GM12801 (cell line): ENCODE results near the gene FUT8.

Experiments used
- TF ChIP-seq, protein P1 (sequence below): IDR thresholded peaks from one replicate; pipeline ENCODE4 v1.5.1; 2011; ENCODE audit warnings: control low read depth; ENCODE audit not compliant: insufficient read length; ENCODE audit errors: extremely low read depth

Gene FUT8

DNA sequence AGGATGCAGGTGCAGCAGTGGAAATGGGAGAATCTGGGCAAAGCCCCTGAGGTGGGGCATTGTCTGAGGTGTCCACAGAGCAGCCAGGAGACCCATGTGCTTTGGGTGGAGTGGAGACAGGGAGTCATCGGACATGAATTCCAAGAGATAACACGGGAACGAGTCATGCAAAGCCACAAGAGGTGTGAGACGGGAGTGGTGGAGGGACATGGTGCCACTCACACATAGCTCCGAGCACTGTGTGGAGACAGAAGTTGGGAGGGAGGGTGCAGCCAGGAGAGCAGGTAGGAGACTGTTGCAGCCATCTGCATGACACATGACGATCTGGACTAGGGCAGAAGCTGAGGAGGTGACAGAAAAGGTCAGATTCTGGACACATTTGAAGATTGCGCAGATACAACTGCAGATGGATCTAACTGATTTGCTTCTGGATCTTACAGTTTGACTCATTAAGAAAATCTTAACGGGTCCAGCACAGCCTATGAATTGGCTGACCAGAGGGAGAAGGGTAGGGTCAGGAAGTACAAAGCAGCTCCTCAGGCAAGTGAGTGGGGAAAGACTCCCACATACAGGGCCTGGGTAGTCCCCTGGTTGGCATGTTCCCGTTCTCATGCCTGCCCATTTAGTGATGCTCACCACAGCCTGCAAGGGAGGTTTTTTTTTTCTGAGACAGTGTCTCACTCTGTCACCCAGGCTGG, 379.8 kb downstream of the FUT8 start:
- TF ChIP-seq, protein P1, sequence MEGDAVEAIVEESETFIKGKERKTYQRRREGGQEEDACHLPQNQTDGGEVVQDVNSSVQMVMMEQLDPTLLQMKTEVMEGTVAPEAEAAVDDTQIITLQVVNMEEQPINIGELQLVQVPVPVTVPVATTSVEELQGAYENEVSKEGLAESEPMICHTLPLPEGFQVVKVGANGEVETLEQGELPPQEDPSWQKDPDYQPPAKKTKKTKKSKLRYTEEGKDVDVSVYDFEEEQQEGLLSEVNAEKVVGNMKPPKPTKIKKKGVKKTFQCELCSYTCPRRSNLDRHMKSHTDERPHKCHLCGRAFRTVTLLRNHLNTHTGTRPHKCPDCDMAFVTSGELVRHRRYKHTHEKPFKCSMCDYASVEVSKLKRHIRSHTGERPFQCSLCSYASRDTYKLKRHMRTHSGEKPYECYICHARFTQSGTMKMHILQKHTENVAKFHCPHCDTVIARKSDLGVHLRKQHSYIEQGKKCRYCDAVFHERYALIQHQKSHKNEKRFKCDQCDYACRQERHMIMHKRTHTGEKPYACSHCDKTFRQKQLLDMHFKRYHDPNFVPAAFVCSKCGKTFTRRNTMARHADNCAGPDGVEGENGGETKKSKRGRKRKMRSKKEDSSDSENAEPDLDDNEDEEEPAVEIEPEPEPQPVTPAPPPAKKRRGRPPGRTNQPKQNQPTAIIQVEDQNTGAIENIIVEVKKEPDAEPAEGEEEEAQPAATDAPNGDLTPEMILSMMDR: no peak
